HG03135 (cell line): Measurements from ENCODE around the gene HERPUD1.
"Not testable (repeated sequence)": the region's sequence is repeated elsewhere in the genome, so short reads cannot be mapped to it uniquely, and the experiment has no call there.

Source experiments
- ATAC-seq: cut with Tn5 transposase; IDR thresholded peaks from one replicate; pipeline ENCODE4 v1.9.1; 2021; ENCODE audit warnings: mild to moderate bottlenecking, moderate library complexity; ENCODE audit not compliant: unreplicated experiment

The HERPUD1 gene

GRCh38 chr16:56933828-56934598 lies 2.1 kb downstream of the HERPUD1 start:
- no peak for ATAC-seq

- not testable (repeated sequence) for ATAC-seq
These were observed 2.7 kb downstream of the HERPUD1 start for GRCh38 chr16:56934599-56935145.

- no peak for ATAC-seq
These were observed 3.3 kb downstream of the HERPUD1 start for GRCh38 chr16:56935201-56935600.

GRCh38 chr16:56936491-56936890 lies 4.5 kb downstream of the HERPUD1 start:
- ATAC-seq, result no peak

GRCh38 chr16:56936950-56937349 lies 5.0 kb downstream of the HERPUD1 start:
- ATAC-seq, result no peak

- ATAC-seq, result no peak
These were observed 6.9 kb downstream of the HERPUD1 start for GRCh38 chr16:56938664-56939513.

GRCh38 chr16:56939801-56940200 lies 7.9 kb downstream of the HERPUD1 start:
- no peak for ATAC-seq

- no peak for ATAC-seq
These were observed 9.2 kb downstream of the HERPUD1 start for GRCh38 chr16:56941092-56941491.

- no peak for ATAC-seq
These were observed 10.0 kb downstream of the HERPUD1 start for GRCh38 chr16:56941856-56942331.

GRCh38 chr16:56943761-56944375 lies 11.9 kb downstream of the HERPUD1 start:
- ATAC-seq, result no peak

GRCh38 chr16:56944954-56945839 lies 13.3 kb downstream of the HERPUD1 start:
- ATAC-seq, result peak; percentile 35

GRCh38 chr16:56945847-56946527 lies 14.0 kb downstream of the HERPUD1 start:
- no peak for ATAC-seq

- no peak for ATAC-seq
These were observed 15.0 kb downstream of the HERPUD1 start for GRCh38 chr16:56946767-56947603.

- no peak for ATAC-seq
These were observed 15.7 kb downstream of the HERPUD1 start for GRCh38 chr16:56947604-56947995.

GRCh38 chr16:56948234-56948633 lies 16.3 kb downstream of the HERPUD1 start:
- ATAC-seq, result no peak

- no peak for ATAC-seq
These were observed 18.1 kb downstream of the HERPUD1 start for GRCh38 chr16:56950051-56950450.

GRCh38 chr16:56950455-56950854 lies 18.5 kb downstream of the HERPUD1 start:
- no peak for ATAC-seq

GRCh38 chr16:56950881-56951771 lies 19.2 kb downstream of the HERPUD1 start:
- ATAC-seq, result peak; percentile 50
